IMR-90 (cell line): ENCODE data around the gene PRKAR1A.

ENCODE experiments used
- CEBPB ChIP-seq: IDR thresholded peaks from 2 replicates; pipeline ENCODE4 v1.6.1; 2012; ENCODE audit warnings: low read depth, low read length, improper control_type of control experiment
- POLR2A ChIP-seq: IDR thresholded peaks from 2 replicates; pipeline ENCODE4 v1.6.1; 2012; ENCODE audit warnings: mild to moderate bottlenecking, low read depth, low read length
- TF ChIP-seq, protein P1 (sequence below): conservative IDR thresholded peaks from 2 replicates; pipeline ENCODE4 v1.5.1; 2012; ENCODE audit warnings: mild to moderate bottlenecking, low read depth, low read length, improper control_type of control experiment
- TF ChIP-seq, protein P2 (sequence below): fragments of 150-350 bp; IDR thresholded peaks from 2 replicates; pipeline ENCODE4 v1.6.1; 2017; ENCODE audit warnings: mild to moderate bottlenecking, antibody characterized with exemption, low read length, low read depth

DNA sequence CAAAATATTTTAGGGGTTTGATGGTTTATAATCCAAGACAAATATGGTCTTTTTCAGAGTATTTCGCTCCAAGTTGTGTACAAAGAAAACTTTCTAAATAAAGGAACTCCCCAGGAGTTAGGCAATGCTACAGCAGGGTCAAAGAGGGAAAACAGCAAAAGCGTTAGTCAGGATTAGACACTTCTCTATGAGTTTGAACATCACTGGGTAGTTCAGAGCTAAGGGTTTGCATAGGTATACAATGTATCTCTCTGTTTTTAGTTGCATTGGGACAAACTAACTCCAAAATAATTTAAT, 54.2 kb downstream of the PRKAR1A start:
- TF ChIP-seq CEBPB (no peak), POLR2A (no peak)
- TF ChIP-seq, protein P1, sequence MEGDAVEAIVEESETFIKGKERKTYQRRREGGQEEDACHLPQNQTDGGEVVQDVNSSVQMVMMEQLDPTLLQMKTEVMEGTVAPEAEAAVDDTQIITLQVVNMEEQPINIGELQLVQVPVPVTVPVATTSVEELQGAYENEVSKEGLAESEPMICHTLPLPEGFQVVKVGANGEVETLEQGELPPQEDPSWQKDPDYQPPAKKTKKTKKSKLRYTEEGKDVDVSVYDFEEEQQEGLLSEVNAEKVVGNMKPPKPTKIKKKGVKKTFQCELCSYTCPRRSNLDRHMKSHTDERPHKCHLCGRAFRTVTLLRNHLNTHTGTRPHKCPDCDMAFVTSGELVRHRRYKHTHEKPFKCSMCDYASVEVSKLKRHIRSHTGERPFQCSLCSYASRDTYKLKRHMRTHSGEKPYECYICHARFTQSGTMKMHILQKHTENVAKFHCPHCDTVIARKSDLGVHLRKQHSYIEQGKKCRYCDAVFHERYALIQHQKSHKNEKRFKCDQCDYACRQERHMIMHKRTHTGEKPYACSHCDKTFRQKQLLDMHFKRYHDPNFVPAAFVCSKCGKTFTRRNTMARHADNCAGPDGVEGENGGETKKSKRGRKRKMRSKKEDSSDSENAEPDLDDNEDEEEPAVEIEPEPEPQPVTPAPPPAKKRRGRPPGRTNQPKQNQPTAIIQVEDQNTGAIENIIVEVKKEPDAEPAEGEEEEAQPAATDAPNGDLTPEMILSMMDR = no peak
- TF ChIP-seq, protein P2, sequence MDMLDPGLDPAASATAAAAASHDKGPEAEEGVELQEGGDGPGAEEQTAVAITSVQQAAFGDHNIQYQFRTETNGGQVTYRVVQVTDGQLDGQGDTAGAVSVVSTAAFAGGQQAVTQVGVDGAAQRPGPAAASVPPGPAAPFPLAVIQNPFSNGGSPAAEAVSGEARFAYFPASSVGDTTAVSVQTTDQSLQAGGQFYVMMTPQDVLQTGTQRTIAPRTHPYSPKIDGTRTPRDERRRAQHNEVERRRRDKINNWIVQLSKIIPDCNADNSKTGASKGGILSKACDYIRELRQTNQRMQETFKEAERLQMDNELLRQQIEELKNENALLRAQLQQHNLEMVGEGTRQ = no peak
